BJ (cell line): Measurements from ENCODE around the gene SORCS1. TPM values are rescaled to one million over a fixed set of nuclear protein-coding genes. Genes with fewer than 3 reads are reported as not detected.

Source experiments
- CTCF ChIA-PET: fragments of 350-600 bp; formaldehyde crosslinking; extraction: SDS; loops from one replicate; lab custom pipeline; 2021; ENCODE audit warnings: antibody characterized with exemption, inconsistent platforms; lab: Yijun Ruan, JAX
- POLR2A ChIA-PET: fragments of 300-600 bp; sonication (Branson Sonifier 250); formaldehyde crosslinking; extraction: SDS; loops from one replicate; lab custom pipeline; 2021; ENCODE audit warnings: antibody characterized with exemption; lab: Charles Lee
- DNase-seq: peaks from one replicate; pipeline ENCODE4 v3.0.0-alpha.2; 2011; ENCODE audit warnings: low read depth
- H3K27me3 ChIP-seq: 2 replicates; pipeline ENCODE4 v1.6.0; 2011; ENCODE audit warnings: low read length; ENCODE audit not compliant: control insufficient read depth, insufficient read depth
- H3K36me3 ChIP-seq: 2 replicates; pipeline ENCODE4 v1.5.1; 2011; ENCODE audit warnings: low read length; ENCODE audit not compliant: control insufficient read depth, insufficient read depth
- H3K4me3 ChIP-seq: 2 replicates; pipeline ENCODE4 v1.5.1; 2011; ENCODE audit warnings: low read depth, mild to moderate bottlenecking, control low read depth, low read length
- CTCF ChIP-seq: IDR thresholded peaks from 2 replicates; pipeline ENCODE4 v1.5.1; 2011; ENCODE audit warnings: low read depth, mild to moderate bottlenecking, control low read depth, inconsistent platforms, low read length, moderate library complexity; ENCODE audit not compliant: insufficient read depth
- polyA plus RNA-seq: library from polyadenylated mRNA; depleted of rRNA; stranded (reverse); fragments of >200 nt; gene quantifications from 2 replicates; pipeline ENCODE4 v1.2.3, GENCODE V29; 2011

Gene SORCS1
- polyA plus RNA-seq, 1 experiment: 0.01 TPM

- Histone ChIP-seq H3K27me3 (no peaks in the 10 kb centered on the region), H3K4me3 (no peak overlapping the region), H3K36me3 (no peaks in the 10 kb centered on the region)
- POLR2A ChIA-PET: no interaction called here
- CTCF ChIA-PET: no interaction called here
- no peak for DNase-seq
- no peak for TF ChIP-seq CTCF
Measured at GRCh38 chr10:106764360-106764759, 400.1 kb downstream of the SORCS1 start.

- ChIA-PET CTCF (no interaction called here), POLR2A (no interaction called here)
- H3K36me3 ChIP-seq: no peaks in the 10 kb centered on the region
- TF ChIP-seq CTCF: no peak
- H3K4me3 ChIP-seq: no peak overlapping the region
- H3K27me3 ChIP-seq: no peaks in the 10 kb centered on the region
- DNase-seq: no peak
Measured at GRCh38 chr10:106761906-106762305, 402.6 kb downstream of the SORCS1 start.

- no peak overlapping the region for H3K4me3 ChIP-seq
- no peak for DNase-seq
- ChIA-PET POLR2A (no interaction called here), CTCF (no interaction called here)
- no peak for TF ChIP-seq CTCF
- no peaks in the 10 kb centered on the region for H3K27me3 ChIP-seq
- no peaks in the 10 kb centered on the region for H3K36me3 ChIP-seq
Measured at GRCh38 chr10:106757521-106757920, 407.0 kb downstream of the SORCS1 start.

GRCh38 chr10:106751091-106751490, 413.4 kb downstream of the SORCS1 start:
- no peaks in the 10 kb centered on the region for H3K27me3 ChIP-seq
- TF ChIP-seq CTCF: no peak
- H3K36me3 ChIP-seq: no peaks in the 10 kb centered on the region
- ChIA-PET CTCF (no interaction called here), POLR2A (no interaction called here)
- H3K4me3 ChIP-seq: no peak overlapping the region
- no peak for DNase-seq

- Histone ChIP-seq H3K27me3 (no peaks in the 10 kb centered on the region), H3K4me3 (no peak overlapping the region), H3K36me3 (no peaks in the 10 kb centered on the region)
- no peak for DNase-seq
- ChIA-PET POLR2A (no interaction called here), CTCF (no interaction called here)
- no peak for TF ChIP-seq CTCF
Measured at GRCh38 chr10:106746868-106747267, 417.6 kb downstream of the SORCS1 start.
